ENCODE results near the gene EYS.

EYS gene

GRCh38 chr6:63676412-63677114 is 2030.5 kb downstream of the EYS start:
- DNase-seq: no peak

- DNase-seq: no peak
Observed at GRCh38 chr6:63675138-63675537, 2031.9 kb downstream of the EYS start.

GRCh38 chr6:63674635-63675034 is 2032.4 kb downstream of the EYS start:
- DNase-seq: no peak

GRCh38 chr6:63673692-63674091 is 2033.3 kb downstream of the EYS start:
- DNase-seq: no peak

GRCh38 chr6:63672582-63673129 is 2034.4 kb downstream of the EYS start:
- no peak for DNase-seq

- no peak for DNase-seq
Observed at GRCh38 chr6:63671098-63671754, 2035.8 kb downstream of the EYS start.
